Panc1 (cell line): ENCODE results near the gene DAPK2. TPM values are rescaled to one million over a fixed set of nuclear protein-coding genes. Genes with fewer than 3 reads are reported as not detected.

Experiments used
- ATAC-seq: fragments of 200-7000 bp; cut with Tn5 transposase; 2 replicates; pipeline ENCODE4 v1.9.1; 2020; ENCODE audit warnings: mild to moderate bottlenecking, moderate library complexity
- BruUV-seq: library from RNA; stranded (reverse); fragments of 400-500 nt; replicated peaks from 2 replicates; lab custom pipeline; 2021; lab: Mats Ljungman, UMichigan
- CTCF ChIA-PET: fragments of 300-600 bp; sonication (Branson Sonifier 250); formaldehyde crosslinking; loops from one replicate; lab custom pipeline; 2022; ENCODE audit warnings: antibody characterized with exemption; lab: Charles Lee
- POLR2A ChIA-PET: fragments of 300-600 bp; sonication (Branson Sonifier 250); formaldehyde crosslinking; loops from one replicate; lab custom pipeline; 2022; ENCODE audit warnings: antibody characterized with exemption; lab: Charles Lee
- DNase-seq: peaks from one replicate; pipeline ENCODE4 v3.0.0-alpha.2; 2010; ENCODE audit warnings: low read depth, low spot score
- H3K27ac ChIP-seq: 2 replicates; pipeline ENCODE4 v1.5.1; 2011; ENCODE audit warnings: mild to moderate bottlenecking, low read length, inconsistent platforms
- H3K27me3 ChIP-seq: fragments of 200-500 bp; sonication (Bioruptor generic); 2 replicates; pipeline ENCODE4 v1.6.0; 2014; ENCODE audit warnings: low read length, inconsistent platforms; ENCODE audit not compliant: control insufficient read depth, insufficient read depth
- H3K36me3 ChIP-seq: fragments of 200-500 bp; sonication (Bioruptor generic); 2 replicates; pipeline ENCODE4 v1.5.1; 2014; ENCODE audit warnings: inconsistent platforms, mild to moderate bottlenecking, low read length, moderate library complexity; ENCODE audit not compliant: control insufficient read depth, insufficient read depth
- H3K4me1 ChIP-seq: 2 replicates; pipeline ENCODE4 v1.5.1; 2011; ENCODE audit warnings: inconsistent platforms, mild to moderate bottlenecking, low read length, moderate library complexity; ENCODE audit not compliant: control insufficient read depth, insufficient read depth
- H3K4me3 ChIP-seq, 2 experiments: 2 replicates each; pipeline ENCODE4 v1.5.1; 2011 to 2012; ENCODE audit warnings: low read depth in 2 of 2, low read length in 2 of 2, mild to moderate bottlenecking in 2 of 2, inconsistent platforms in 1 of 2, moderate library complexity in 1 of 2
- H3K9me3 ChIP-seq: fragments of 200-500 bp; sonication (Bioruptor generic); 2 replicates; pipeline ENCODE4 v1.5.1; 2014; ENCODE audit warnings: low read depth, mild to moderate bottlenecking, inconsistent platforms, low read length, moderate library complexity; ENCODE audit not compliant: control insufficient read depth, insufficient read depth
- CTCF ChIP-seq: fragments of 450-650 bp; IDR thresholded peaks from 2 replicates; pipeline ENCODE4 v1.5.1; 2017; ENCODE audit warnings: mild to moderate bottlenecking
- POLR2AphosphoS5 ChIP-seq: IDR thresholded peaks from 2 replicates; pipeline ENCODE4 v1.6.1; 2012; ENCODE audit warnings: mild to moderate bottlenecking, low read depth, low read length, moderate library complexity
- SIN3A ChIP-seq: IDR thresholded peaks from 2 replicates; pipeline ENCODE4 v1.6.1; 2012; ENCODE audit warnings: low read depth, mild to moderate bottlenecking, low read length, moderate library complexity, borderline replicate concordance; ENCODE audit not compliant: insufficient read depth
- TCF7L2 ChIP-seq: IDR thresholded peaks from 2 replicates; pipeline ENCODE4 v1.6.1; 2011; ENCODE audit warnings: mild to moderate bottlenecking, low read depth, low read length, inconsistent platforms
- in situ Hi-C: cut with HindIII; loops from 2 replicates; pipeline ENCODE4 v1.10.0; 2016; ENCODE audit warnings: low sequenced_read_pairs, low pct_unique_long_range_greater_than_20kb
- intact Hi-C: fragments of 100-400 bp; cut with micrococcal nuclease; formaldehyde crosslinking; loops from one replicate; pipeline ENCODE4 v1.10.0; 2022; ENCODE audit not compliant: unreplicated experiment
- total RNA-seq: library from RNA; stranded (reverse); gene quantifications from one replicate; pipeline ENCODE4 v1.2.1, GENCODE V29; 2021; ENCODE audit not compliant: unreplicated experiment
- TF ChIP-seq, protein P1 (sequence below), 2 experiments: IDR thresholded peaks; 2 replicates each; pipeline ENCODE4 v1.6.1; 2011 to 2012; ENCODE audit warnings: low read depth in 2 of 2, control low read depth in 1 of 2, low read length in 1 of 2, mild to moderate bottlenecking in 1 of 2, moderate library complexity in 1 of 2; ENCODE audit not compliant: insufficient read depth in 1 of 2

DAPK2 gene
- total RNA-seq, 1 experiment from 2014 or later = 10.2 TPM

GRCh38 chr15:64024172-64025050, 21.9 kb downstream of the DAPK2 start:
- ChIA-PET POLR2A (no interaction called here), CTCF (no interaction called here)
- peaks cover 3% of the 10 kb centered on the region; the same call in 1 of the 2 replicates for H3K9me3 ChIP-seq
- no peaks in the 10 kb centered on the region for H3K36me3 ChIP-seq
- H3K27ac ChIP-seq = no peak overlapping the region
- H3K4me3 ChIP-seq = no peak overlapping the region
- DNase-seq = no peak
- H3K4me1 ChIP-seq = no peaks in the 10 kb centered on the region
- no TSS peak for BruUV-seq
- intact Hi-C loops = no loop called here
- TF ChIP-seq CTCF (no peak), POLR2AphosphoS5 (no peak), SIN3A (no peak), TCF7L2 (no peak)
- TF ChIP-seq, protein P1, sequence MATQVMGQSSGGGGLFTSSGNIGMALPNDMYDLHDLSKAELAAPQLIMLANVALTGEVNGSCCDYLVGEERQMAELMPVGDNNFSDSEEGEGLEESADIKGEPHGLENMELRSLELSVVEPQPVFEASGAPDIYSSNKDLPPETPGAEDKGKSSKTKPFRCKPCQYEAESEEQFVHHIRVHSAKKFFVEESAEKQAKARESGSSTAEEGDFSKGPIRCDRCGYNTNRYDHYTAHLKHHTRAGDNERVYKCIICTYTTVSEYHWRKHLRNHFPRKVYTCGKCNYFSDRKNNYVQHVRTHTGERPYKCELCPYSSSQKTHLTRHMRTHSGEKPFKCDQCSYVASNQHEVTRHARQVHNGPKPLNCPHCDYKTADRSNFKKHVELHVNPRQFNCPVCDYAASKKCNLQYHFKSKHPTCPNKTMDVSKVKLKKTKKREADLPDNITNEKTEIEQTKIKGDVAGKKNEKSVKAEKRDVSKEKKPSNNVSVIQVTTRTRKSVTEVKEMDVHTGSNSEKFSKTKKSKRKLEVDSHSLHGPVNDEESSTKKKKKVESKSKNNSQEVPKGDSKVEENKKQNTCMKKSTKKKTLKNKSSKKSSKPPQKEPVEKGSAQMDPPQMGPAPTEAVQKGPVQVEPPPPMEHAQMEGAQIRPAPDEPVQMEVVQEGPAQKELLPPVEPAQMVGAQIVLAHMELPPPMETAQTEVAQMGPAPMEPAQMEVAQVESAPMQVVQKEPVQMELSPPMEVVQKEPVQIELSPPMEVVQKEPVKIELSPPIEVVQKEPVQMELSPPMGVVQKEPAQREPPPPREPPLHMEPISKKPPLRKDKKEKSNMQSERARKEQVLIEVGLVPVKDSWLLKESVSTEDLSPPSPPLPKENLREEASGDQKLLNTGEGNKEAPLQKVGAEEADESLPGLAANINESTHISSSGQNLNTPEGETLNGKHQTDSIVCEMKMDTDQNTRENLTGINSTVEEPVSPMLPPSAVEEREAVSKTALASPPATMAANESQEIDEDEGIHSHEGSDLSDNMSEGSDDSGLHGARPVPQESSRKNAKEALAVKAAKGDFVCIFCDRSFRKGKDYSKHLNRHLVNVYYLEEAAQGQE (IDR thresholded peaks at IDR 0.05; ENCODE audit: insufficient read depth in 1 of 2, low read depth in 2 of 2, low read length in 1 of 2) = no peak
- ATAC-seq = peak; percentile 52; the same call in 1 of the 2 replicates
- H3K27me3 ChIP-seq = no peaks in the 10 kb centered on the region
- in situ Hi-C loops = no loop called here

GRCh38 chr15:64023220-64023619, 23.1 kb downstream of the DAPK2 start:
- ATAC-seq (no peak), DNase-seq (no peak)
- ChIA-PET POLR2A (no interaction called here), CTCF (no interaction called here)
- no peaks in the 10 kb centered on the region for H3K4me1 ChIP-seq
- peaks cover 3% of the 10 kb centered on the region; the same call in 1 of the 2 replicates for H3K9me3 ChIP-seq
- H3K27ac ChIP-seq = no peak overlapping the region
- no peaks in the 10 kb centered on the region for H3K36me3 ChIP-seq
- intact Hi-C loops = no loop called here
- no peak overlapping the region for H3K4me3 ChIP-seq
- in situ Hi-C loops = no loop called here
- no peaks in the 10 kb centered on the region for H3K27me3 ChIP-seq
- no peak for TF ChIP-seq POLR2AphosphoS5
- TF ChIP-seq CTCF = no peak
- no peak for TF ChIP-seq SIN3A
- TF ChIP-seq, protein P1 (IDR thresholded peaks at IDR 0.05; ENCODE audit: insufficient read depth in 1 of 2, low read depth in 2 of 2, low read length in 1 of 2) = no peak
- no peak for TF ChIP-seq TCF7L2
- no TSS peak for BruUV-seq
